HepG2 (cell line): Measurements from ENCODE around the gene SLC2A4. TPM values are rescaled to one million over a fixed set of nuclear protein-coding genes. Genes with fewer than 3 reads are reported as not detected.

Experiments
- ATAC-seq: fragments of 200-7000 bp; cut with Tn5 transposase; 3 replicates; pipeline ENCODE4 v1.9.1; 2020; ENCODE audit warnings: mild to moderate bottlenecking, moderate library complexity
- BruUV-seq: library from RNA; stranded (reverse); fragments of 400-500 nt; replicated peaks from 2 replicates; lab custom pipeline; 2021; lab: Mats Ljungman, UMichigan
- CTCF ChIA-PET: fragments of 300-600 bp; formaldehyde crosslinking; extraction: SDS; loops from one replicate; lab custom pipeline; 2021; ENCODE audit warnings: low total read pairs, inconsistent platforms, low intra/inter-chr PET ratio; lab: Yijun Ruan, JAX
- POLR2A ChIA-PET: fragments of 350-600 bp; sonication (Branson Sonifier 250); formaldehyde crosslinking; loops from one replicate; lab custom pipeline; 2020; ENCODE audit warnings: antibody characterized with exemption, inconsistent platforms; lab: Yijun Ruan, JAX
- DNase-seq: peaks from one replicate; pipeline ENCODE4 v3.0.0-alpha.2; 2015; ENCODE audit warnings: low spot score
- FAIRE-seq: peaks from 3 replicates; lab custom pipeline; 2011; peaks lifted over from hg19 to GRCh38; lab: Jason Lieb, UNC
- H2AFZ ChIP-seq: one replicate; pipeline ENCODE4 v1.6.1; 2011; ENCODE audit warnings: low read length, inconsistent platforms
- H3K27ac ChIP-seq: fragments of 300-600 bp; 3 replicates; pipeline ENCODE4 v1.8.0; 2011; ENCODE audit warnings: mixed run types, mild to moderate bottlenecking, mixed read lengths, low read length, inconsistent platforms; ENCODE audit not compliant: insufficient read depth; ENCODE audit errors: extremely low read length
- H3K27me3 ChIP-seq, 2 experiments: fragments of 200-600 bp in 1 of 2; 2 replicates in 1 of 2; 3 replicates in 1 of 2; pipeline versions ENCODE4 v1.6.0 to v1.8.0; 2011; ENCODE audit warnings: low read length in 2 of 2, mild to moderate bottlenecking in 2 of 2, moderate library complexity in 2 of 2, inconsistent platforms in 1 of 2; ENCODE audit not compliant: insufficient read depth in 2 of 2, control insufficient read depth in 1 of 2
- H3K36me3 ChIP-seq, 2 experiments: fragments of 200-600 bp in 1 of 2; replicated peaks in 1 of 2; 2 replicates in 1 of 2; 3 replicates in 1 of 2; pipeline versions ENCODE4 v1.5.1 to v1.8.0; 2011; ENCODE audit warnings: low read length in 2 of 2, inconsistent platforms in 1 of 2; ENCODE audit not compliant: insufficient read depth in 2 of 2, control insufficient read depth in 1 of 2
- H3K4me1 ChIP-seq: 2 replicates; pipeline ENCODE4 v1.5.1; 2012; ENCODE audit warnings: low read length, inconsistent platforms; ENCODE audit not compliant: insufficient read depth
- H3K4me2 ChIP-seq: 2 replicates; pipeline ENCODE4 v1.6.0; 2011; ENCODE audit warnings: low read depth, low read length, inconsistent platforms
- H3K4me3 ChIP-seq, 3 experiments: fragments of 200-600 bp in 1 of 3; sonication (generic), shearing (Covaris generic) in 1 of 3; replicated peaks in 1 of 3; 2 replicates each; pipeline ENCODE4 v1.5.1; 2011 to 2016; ENCODE audit warnings: low read length in 3 of 3, inconsistent platforms in 2 of 3, low read depth in 2 of 3, mild to moderate bottlenecking in 2 of 3, control low read depth in 1 of 3, mixed read lengths in 1 of 3; ENCODE audit not compliant: insufficient read depth in 1 of 3
- H3K79me2 ChIP-seq: one replicate; pipeline ENCODE4 v1.6.1; 2011; ENCODE audit warnings: low read length, inconsistent platforms; ENCODE audit not compliant: insufficient read depth
- H3K9ac ChIP-seq: 2 replicates; pipeline ENCODE4 v1.6.0; 2011; ENCODE audit warnings: mild to moderate bottlenecking, low read depth, low read length, inconsistent platforms; ENCODE audit not compliant: insufficient read depth
- H3K9me3 ChIP-seq: 2 replicates; pipeline ENCODE4 v1.5.1; 2012; ENCODE audit warnings: mild to moderate bottlenecking, low read length
- H4K20me1 ChIP-seq: 2 replicates; pipeline ENCODE4 v1.6.0; 2011; ENCODE audit warnings: inconsistent platforms, mild to moderate bottlenecking, low read length, moderate library complexity; ENCODE audit not compliant: insufficient read depth
- CCDC6 ChIP-seq: sonication (generic); formaldehyde crosslinking; IDR thresholded peaks from 2 replicates; pipeline ENCODE4 v1.8.1; 2022; ENCODE audit warnings: mild to moderate bottlenecking, missing genetic modification reagents, moderate library complexity
- FOSL2 ChIP-seq: sonication (generic); formaldehyde crosslinking; IDR thresholded peaks from 2 replicates; pipeline ENCODE4 v1.4.0; 2020; ENCODE audit warnings: missing genetic modification reagents
- HIVEP1 ChIP-seq: sonication (generic); formaldehyde crosslinking; IDR thresholded peaks from 2 replicates; pipeline ENCODE4 v1.4.0; 2020; ENCODE audit warnings: mild to moderate bottlenecking, missing genetic modification reagents
- HOXA5 ChIP-seq: sonication (generic); formaldehyde crosslinking; IDR thresholded peaks from 2 replicates; pipeline ENCODE4 v1.4.0; 2020; ENCODE audit warnings: missing genetic modification reagents
- MATR3 ChIP-seq: sonication (generic); formaldehyde crosslinking; IDR thresholded peaks from 2 replicates; pipeline ENCODE4 v1.4.0; 2020; ENCODE audit warnings: missing genetic modification reagents
- MIXL1 ChIP-seq: IDR thresholded peaks from 2 replicates; pipeline ENCODE4 v1.6.1; 2016
- NR2F6 ChIP-seq, 2 experiments: IDR thresholded peaks; 2 replicates each; pipeline ENCODE4 v1.6.1; 2016; ENCODE audit warnings: antibody characterized with exemption in 1 of 2, mild to moderate bottlenecking in 1 of 2
- SMAD1 ChIP-seq: sonication (generic); formaldehyde crosslinking; IDR thresholded peaks from 2 replicates; pipeline ENCODE4 v1.4.0; 2020; ENCODE audit warnings: missing genetic modification reagents, low read depth, mild to moderate bottlenecking, borderline replicate concordance
- SMARCE1 ChIP-seq: fragments of 450-650 bp; IDR thresholded peaks from 2 replicates; pipeline ENCODE4 v1.6.1; 2017; ENCODE audit warnings: borderline replicate concordance
- U2AF2 ChIP-seq: fragments of 200-400 bp; formaldehyde crosslinking; IDR thresholded peaks from 2 replicates; pipeline ENCODE4 v1.6.1; 2017; ENCODE audit warnings: low read depth, mild to moderate bottlenecking, low read length
- ZKSCAN1 ChIP-seq: fragments of 150-350 bp; IDR thresholded peaks from 2 replicates; pipeline ENCODE4 v1.6.1; 2014; ENCODE audit warnings: low read length
- ZNF17 ChIP-seq: sonication (generic); formaldehyde crosslinking; IDR thresholded peaks from 2 replicates; pipeline ENCODE4 v1.5.0; 2020; ENCODE audit warnings: mild to moderate bottlenecking, missing genetic modification reagents
- ZNF234 ChIP-seq: sonication (generic); formaldehyde crosslinking; conservative IDR thresholded peaks from 2 replicates; pipeline ENCODE4 v1.5.1; 2020; ENCODE audit warnings: mild to moderate bottlenecking, missing genetic modification reagents
- ZNF367 ChIP-seq: sonication (generic); formaldehyde crosslinking; IDR thresholded peaks from 2 replicates; pipeline ENCODE4 v1.4.0; 2020; ENCODE audit warnings: missing genetic modification reagents, borderline replicate concordance
- ZNF543 ChIP-seq: sonication (generic); formaldehyde crosslinking; IDR thresholded peaks from 2 replicates; pipeline ENCODE4 v1.4.0; 2020; ENCODE audit warnings: mild to moderate bottlenecking, missing genetic modification reagents
- ZNF572 ChIP-seq: sonication (generic); formaldehyde crosslinking; IDR thresholded peaks from 2 replicates; pipeline ENCODE4 v1.5.1; 2020; ENCODE audit warnings: mild to moderate bottlenecking, missing genetic modification reagents
- ZNF614 ChIP-seq: IDR thresholded peaks from 2 replicates; pipeline ENCODE4 v1.6.1; 2018; ENCODE audit warnings: missing biosample characterization, missing genetic modification reagents, inconsistent platforms, borderline replicate concordance
- ZNF790 ChIP-seq: sonication (generic); formaldehyde crosslinking; IDR thresholded peaks from 2 replicates; pipeline ENCODE4 v1.8.0; 2022; ENCODE audit warnings: missing genetic modification reagents, mild to moderate bottlenecking, borderline replicate concordance
- WGBS: methylation state at CpG from one replicate; pipeline ENCODE4 v1.1.6; 2017; ENCODE audit warnings: low lambda C conversion rate; 5-methylcytosine and 5-hydroxymethylcytosine counted together
- in situ Hi-C: cut with HindIII; loops from 2 replicates; pipeline ENCODE4 v1.10.0; 2017; ENCODE audit warnings: low pct_unique_long_range_greater_than_20kb; ENCODE audit not compliant: extremely low pct_ligation_motif_present
- intact Hi-C: fragments of 100-400 bp; cut with micrococcal nuclease; formaldehyde crosslinking; loops from one replicate; pipeline ENCODE4 v1.10.0; 2022; ENCODE audit not compliant: unreplicated experiment
- polyA plus RNA-seq, 8 experiments: library from polyadenylated mRNA; depleted of rRNA in 3 of 8; stranded (reverse) in 7 of 8; unstranded in 1 of 8; fragments of >200 nt; fragmentation: Illumina TruSeq in 4 of 8; extraction: Trizol in 4 of 8; gene quantifications; 2 replicates each; pipeline versions ENCODE4 v1.2.1 to v1.2.3, GENCODE V29; 2011 to 2016; ENCODE audit warnings: low read depth in 4 of 8, missing spikeins in 1 of 8, mixed read lengths in 1 of 8; ENCODE audit not compliant: insufficient read depth in 1 of 8
- total RNA-seq, 5 experiments: library from RNA; depleted of rRNA; stranded (reverse); fragments of >200 nt; fragmentation: Illumina TruSeq; extraction: Trizol; gene quantifications; 2 replicates each; pipeline ENCODE4 v1.2.3, GENCODE V29; 2016; ENCODE audit warnings: low read depth in 1 of 5
- TF ChIP-seq, protein P1 (sequence below): IDR thresholded peaks from 2 replicates; pipeline ENCODE4 v1.6.1; 2016; ENCODE audit warnings: missing genetic modification reagents, missing compliant biosample characterization

SLC2A4 gene
- total and polyA plus RNA-seq, 2 of the 13 experiments (the other 11 are each of a cell fraction or from before 2014, with no cell fraction given): 4.9 to 5.8 TPM

DNA sequence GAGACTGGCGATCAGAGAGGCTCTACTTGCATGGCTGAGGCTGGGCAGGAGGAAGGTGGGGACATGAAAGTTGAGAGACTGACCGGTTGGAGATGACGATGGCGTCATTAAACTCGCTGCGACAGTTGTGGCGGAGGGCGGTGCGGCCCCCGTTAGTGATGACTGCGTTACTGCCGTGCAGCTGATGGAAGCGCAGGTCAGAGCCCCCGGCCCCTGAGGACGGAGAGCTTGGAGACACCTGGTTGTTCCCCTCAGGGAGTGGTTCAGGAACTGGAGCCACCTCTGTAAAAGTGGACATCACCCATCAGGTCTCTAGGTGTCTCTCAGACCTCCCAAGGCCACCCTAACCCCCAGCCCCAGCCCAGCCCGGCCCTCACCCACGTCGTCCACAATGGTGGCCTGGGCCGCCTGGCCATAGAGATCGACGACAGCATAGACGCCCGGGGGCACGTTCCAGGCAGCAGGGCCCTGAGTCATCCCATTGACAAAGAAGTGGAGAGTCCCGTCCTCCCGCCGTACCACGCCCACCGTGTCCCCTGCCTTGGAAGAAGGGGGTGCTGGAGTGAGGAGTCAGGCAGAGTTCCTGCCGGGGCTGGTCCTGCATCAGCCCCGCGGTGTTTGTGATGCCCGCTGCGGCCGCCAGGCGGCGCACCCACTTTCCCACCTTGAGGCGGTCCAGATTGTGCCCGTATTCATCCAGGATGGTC lies 42.4 kb downstream of the SLC2A4 start (continued):
- TF ChIP-seq SMARCE1 (no peak), MIXL1 (no peak), ZNF234 (CRISPR knock-in tag) (no peak), ZNF17 (CRISPR knock-in tag) (no peak)

- Histone ChIP-seq H4K20me1 (no peaks in the 10 kb centered on the region), H3K9me3 (no peaks in the 10 kb centered on the region), H3K4me2 (no peak overlapping the region), H3K9ac (no peak overlapping the region), H3K79me2 (peaks cover 12% of the 10 kb centered on the region), H3K4me1 (peaks cover 16% of the 10 kb centered on the region), H3K36me3 (peaks cover 24 to 58% of the 10 kb centered on the region in 2 experiments), H2AFZ (no peak overlapping the region), H3K4me3 (no peak overlapping the region), H3K27ac (no peak overlapping the region), H3K27me3 (no peaks in the 10 kb centered on the region; a peak in 1 of 5 replicates)
- no TSS peak for BruUV-seq
- ChIA-PET CTCF (interaction anchor here (3.8 kb wide), 1 partner anchor 22 kb away, joined by 41 read pairs; no protein-coding TSS in a partner anchor), POLR2A (no interaction called here)
- ATAC-seq (no peak), DNase-seq (no peak), FAIRE-seq (no peak)
- in situ Hi-C loops (no loop called here), intact Hi-C loops (loop anchor here (1.0 kb wide), 1 partner anchor 21 kb away; no protein-coding TSS in a partner anchor)
- WGBS: 75% methylated on average over 3 of the region's 3 CpGs
- TF ChIP-seq SMAD1 (CRISPR knock-in tag): 0 out of 2 replicates have a peak, but pooled peaks have one; percentile 13
- no peak for TF ChIP-seq ZNF572 (CRISPR knock-in tag)
Measured at GRCh38 chr17:7324438-7324779, 42.9 kb downstream of the SLC2A4 start.

DNA sequence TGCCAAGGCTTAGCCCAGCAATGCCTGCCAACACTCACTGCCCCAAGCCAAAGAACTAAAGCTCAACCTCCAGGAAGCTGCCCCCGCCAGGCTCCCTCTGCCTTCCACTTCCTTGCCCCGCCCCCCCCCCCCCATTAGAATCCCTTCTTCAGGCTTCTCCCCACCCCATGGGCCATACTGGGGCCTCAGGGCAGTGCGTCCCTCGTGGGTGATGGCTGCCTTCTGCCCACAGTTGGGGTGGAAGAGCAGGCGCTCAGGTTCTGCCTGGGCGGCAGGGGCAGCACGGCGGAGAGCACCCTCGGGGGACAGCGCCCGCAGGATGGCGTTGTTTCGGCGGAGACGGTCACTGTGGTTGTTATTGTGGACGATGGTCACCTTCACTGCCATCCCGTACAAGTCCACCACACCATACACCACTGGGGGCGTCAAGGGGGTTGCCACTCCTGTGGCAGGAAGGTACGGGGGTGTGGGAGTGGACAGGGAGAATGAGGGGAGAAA lies 43.6 kb downstream of the SLC2A4 start:
- Histone ChIP-seq H3K9me3 (no peaks in the 10 kb centered on the region), H3K4me3 (no peak overlapping the region), H3K9ac (no peak overlapping the region), H3K79me2 (peaks cover 12% of the 10 kb centered on the region), H3K27ac (no peak overlapping the region), H3K4me1 (peaks cover 16% of the 10 kb centered on the region), H3K36me3 (peaks cover 24 to 58% of the 10 kb centered on the region in 2 experiments), H2AFZ (no peak overlapping the region), H4K20me1 (no peaks in the 10 kb centered on the region), H3K4me2 (no peak overlapping the region), H3K27me3 (no peaks in the 10 kb centered on the region; a peak in 1 of 5 replicates)
- BruUV-seq: no TSS peak
- in situ Hi-C loops: no loop called here
- ATAC-seq (no peak), DNase-seq (no peak), FAIRE-seq (no peak)
- ChIA-PET POLR2A (no interaction called here), CTCF (interaction anchor here (3.8 kb wide), 1 partner anchor 21 kb away, joined by 41 read pairs; no protein-coding TSS in a partner anchor)
- 98% methylated on average over 19 of the region's 19 CpGs for WGBS
- intact Hi-C loops: no loop called here
- no peak for TF ChIP-seq ZNF543 (CRISPR knock-in tag)
- no peak for TF ChIP-seq CCDC6 (CRISPR knock-in tag)
- no peak for TF ChIP-seq FOSL2 (CRISPR knock-in tag)
- TF ChIP-seq ZKSCAN1: no peak
- no peak for TF ChIP-seq ZNF790 (CRISPR knock-in tag)
- no peak for TF ChIP-seq HIVEP1 (CRISPR knock-in tag)
- TF ChIP-seq HOXA5: no peak
- TF ChIP-seq U2AF2: no peak
- TF ChIP-seq NR2F6 (IDR thresholded peaks at IDR 0.05): no peak
- no peak for TF ChIP-seq NR2F6 (CRISPR knock-in tag; IDR thresholded peaks at IDR 0.05)
- no peak for TF ChIP-seq ZNF614 (CRISPR knock-in tag)
- TF ChIP-seq ZNF367 (CRISPR knock-in tag): no peak
- TF ChIP-seq, protein P1, sequence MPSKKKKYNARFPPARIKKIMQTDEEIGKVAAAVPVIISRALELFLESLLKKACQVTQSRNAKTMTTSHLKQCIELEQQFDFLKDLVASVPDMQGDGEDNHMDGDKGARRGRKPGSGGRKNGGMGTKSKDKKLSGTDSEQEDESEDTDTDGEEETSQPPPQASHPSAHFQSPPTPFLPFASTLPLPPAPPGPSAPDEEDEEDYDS (CRISPR knock-in tag): no peak
- TF ChIP-seq MATR3 (CRISPR knock-in tag): no peak
